ENCODE measurements around the gene CDH20.

Gene CDH20

DNA sequence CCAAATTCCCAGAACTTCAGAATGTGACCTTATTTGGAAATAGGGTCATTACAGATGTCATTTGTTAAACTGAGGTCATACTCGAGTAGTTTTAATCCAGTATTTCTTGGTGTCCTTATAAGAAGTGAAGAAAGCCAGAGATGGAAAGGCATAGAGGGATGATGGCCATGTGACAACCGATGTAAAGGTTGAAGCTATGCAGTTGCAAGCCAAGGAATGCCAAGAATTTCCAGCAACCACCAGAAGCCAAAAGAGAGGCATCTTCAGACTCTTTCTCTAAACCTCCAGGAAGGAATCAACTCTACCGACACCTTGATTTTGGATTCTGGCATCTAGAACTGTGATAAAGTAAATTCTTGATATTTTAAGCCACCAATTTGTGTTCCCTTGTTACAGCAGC lies 242.2 kb downstream of the CDH20 start:
- H2AFZ ChIP-seq (ENCODE audit: low read depth, low read length, severe bottlenecking) = no peak overlapping the region
- no peaks in the 10 kb centered on the region for H3K36me3 ChIP-seq (ENCODE audit: low read length)
- H3K27ac ChIP-seq (ENCODE audit: low read depth, low read length) = no peak overlapping the region
- H3K27me3 ChIP-seq (ENCODE audit: low read length) = no peaks in the 10 kb centered on the region
- TF ChIP-seq, protein P1, sequence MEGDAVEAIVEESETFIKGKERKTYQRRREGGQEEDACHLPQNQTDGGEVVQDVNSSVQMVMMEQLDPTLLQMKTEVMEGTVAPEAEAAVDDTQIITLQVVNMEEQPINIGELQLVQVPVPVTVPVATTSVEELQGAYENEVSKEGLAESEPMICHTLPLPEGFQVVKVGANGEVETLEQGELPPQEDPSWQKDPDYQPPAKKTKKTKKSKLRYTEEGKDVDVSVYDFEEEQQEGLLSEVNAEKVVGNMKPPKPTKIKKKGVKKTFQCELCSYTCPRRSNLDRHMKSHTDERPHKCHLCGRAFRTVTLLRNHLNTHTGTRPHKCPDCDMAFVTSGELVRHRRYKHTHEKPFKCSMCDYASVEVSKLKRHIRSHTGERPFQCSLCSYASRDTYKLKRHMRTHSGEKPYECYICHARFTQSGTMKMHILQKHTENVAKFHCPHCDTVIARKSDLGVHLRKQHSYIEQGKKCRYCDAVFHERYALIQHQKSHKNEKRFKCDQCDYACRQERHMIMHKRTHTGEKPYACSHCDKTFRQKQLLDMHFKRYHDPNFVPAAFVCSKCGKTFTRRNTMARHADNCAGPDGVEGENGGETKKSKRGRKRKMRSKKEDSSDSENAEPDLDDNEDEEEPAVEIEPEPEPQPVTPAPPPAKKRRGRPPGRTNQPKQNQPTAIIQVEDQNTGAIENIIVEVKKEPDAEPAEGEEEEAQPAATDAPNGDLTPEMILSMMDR (IDR thresholded peaks at IDR 0.05; ENCODE audit: insufficient read depth, low read length, poor library complexity, severe bottlenecking) = no peak
- TF ChIP-seq EZH2phosphoT487 (conservative IDR thresholded peaks at IDR 0.05; ENCODE audit: low read length) = no peak
- no peaks in the 10 kb centered on the region for H3K9me3 ChIP-seq (ENCODE audit: insufficient read depth, low read length)
- H3K4me2 ChIP-seq (ENCODE audit: low read depth, low read length, poor library complexity, severe bottlenecking) = no peak overlapping the region
- no peak overlapping the region for H3K9ac ChIP-seq (ENCODE audit: low read length)
- no peaks in the 10 kb centered on the region for H4K20me1 ChIP-seq (ENCODE audit: low read depth, low read length)
- H3K79me2 ChIP-seq (ENCODE audit: insufficient read depth, low read length) = no peaks in the 10 kb centered on the region
- H3K9me2 ChIP-seq (replicated peaks; ENCODE audit: insufficient read depth, low read length) = no peaks in the 10 kb centered on the region
- no peak overlapping the region for H3K4me3 ChIP-seq (ENCODE audit: insufficient read depth, low read length, poor library complexity, severe bottlenecking)
- H3F3A ChIP-seq (ENCODE audit: insufficient read depth) = no peaks in the 10 kb centered on the region

GRCh38 chr18:61578846-61579245 lies 245.6 kb downstream of the CDH20 start:
- Histone ChIP-seq H2AFZ (ENCODE audit: low read depth, low read length, severe bottlenecking) (no peak overlapping the region), H3K4me3 (ENCODE audit: insufficient read depth, low read length, poor library complexity, severe bottlenecking) (no peak overlapping the region), H3K9me3 (ENCODE audit: insufficient read depth, low read length) (no peaks in the 10 kb centered on the region), H3F3A (ENCODE audit: insufficient read depth) (no peaks in the 10 kb centered on the region), H3K27ac (ENCODE audit: low read depth, low read length) (no peak overlapping the region), H3K4me2 (ENCODE audit: low read depth, low read length, poor library complexity, severe bottlenecking) (no peak overlapping the region), H3K36me3 (ENCODE audit: low read length) (no peaks in the 10 kb centered on the region), H4K20me1 (ENCODE audit: low read depth, low read length) (no peaks in the 10 kb centered on the region), H3K79me2 (ENCODE audit: insufficient read depth, low read length) (no peaks in the 10 kb centered on the region), H3K9me2 (replicated peaks; ENCODE audit: insufficient read depth, low read length) (no peaks in the 10 kb centered on the region), H3K27me3 (ENCODE audit: low read length) (no peaks in the 10 kb centered on the region), H3K9ac (ENCODE audit: low read length) (no peak overlapping the region)
- no peak for TF ChIP-seq EZH2phosphoT487 (conservative IDR thresholded peaks at IDR 0.05; ENCODE audit: low read length)
- TF ChIP-seq, protein P1 (IDR thresholded peaks at IDR 0.05; ENCODE audit: insufficient read depth, low read length, poor library complexity, severe bottlenecking) = no peak

GRCh38 chr18:61579581-61579980 lies 246.4 kb downstream of the CDH20 start:
- H3K36me3 ChIP-seq (ENCODE audit: low read length) = no peaks in the 10 kb centered on the region
- H3K27ac ChIP-seq (ENCODE audit: low read depth, low read length) = no peak overlapping the region
- TF ChIP-seq, protein P1 (IDR thresholded peaks at IDR 0.05; ENCODE audit: insufficient read depth, low read length, poor library complexity, severe bottlenecking) = no peak
- TF ChIP-seq EZH2phosphoT487 (conservative IDR thresholded peaks at IDR 0.05; ENCODE audit: low read length) = no peak
- no peaks in the 10 kb centered on the region for H3F3A ChIP-seq (ENCODE audit: insufficient read depth)
- H3K9ac ChIP-seq (ENCODE audit: low read length) = no peak overlapping the region
- no peak overlapping the region for H2AFZ ChIP-seq (ENCODE audit: low read depth, low read length, severe bottlenecking)
- no peaks in the 10 kb centered on the region for H3K9me3 ChIP-seq (ENCODE audit: insufficient read depth, low read length)
- H3K4me2 ChIP-seq (ENCODE audit: low read depth, low read length, poor library complexity, severe bottlenecking) = no peak overlapping the region
- H3K4me3 ChIP-seq (ENCODE audit: insufficient read depth, low read length, poor library complexity, severe bottlenecking) = no peak overlapping the region
- H3K9me2 ChIP-seq (replicated peaks; ENCODE audit: insufficient read depth, low read length) = no peaks in the 10 kb centered on the region
- no peaks in the 10 kb centered on the region for H3K79me2 ChIP-seq (ENCODE audit: insufficient read depth, low read length)
- H4K20me1 ChIP-seq (ENCODE audit: low read depth, low read length) = no peaks in the 10 kb centered on the region
- H3K27me3 ChIP-seq (ENCODE audit: low read length) = no peaks in the 10 kb centered on the region
